Endothelial cell of hepatic sinusoid (primary cell): ENCODE data around the gene TRPM2.
"Not testable (repeated sequence)": the region's sequence is repeated elsewhere in the genome, so short reads cannot be mapped to it uniquely, and the experiment has no call there.

Experiments
- in situ Hi-C: cut with HindIII; loops from 2 replicates; pipeline ENCODE4 v1.10.0; 2017; ENCODE audit warnings: low sequenced_read_pairs

TRPM2 gene

GRCh38 chr21:44351535-44352252 is 1.7 kb upstream of the TRPM2 start:
- in situ Hi-C loops = no loop called here

- in situ Hi-C loops = no loop called here
These were observed 1.1 kb upstream of the TRPM2 start for GRCh38 chr21:44352253-44352860.

- in situ Hi-C loops = no loop called here
These were observed 582 bp downstream of the TRPM2 start for GRCh38 chr21:44354001-44354405.

- in situ Hi-C loops = no loop called here
These were observed 1.7 kb downstream of the TRPM2 start for GRCh38 chr21:44354775-44355771.

- in situ Hi-C loops = no loop called here
These were observed 2.7 kb downstream of the TRPM2 start for GRCh38 chr21:44356160-44356559.

- in situ Hi-C loops = no loop called here
These were observed 3.2 kb downstream of the TRPM2 start for GRCh38 chr21:44356636-44357035.

- in situ Hi-C loops = no loop called here
These were observed 3.8 kb downstream of the TRPM2 start for GRCh38 chr21:44357064-44357837.

GRCh38 chr21:44359396-44359795 is 6.0 kb downstream of the TRPM2 start:
- in situ Hi-C loops = no loop called here

- in situ Hi-C loops = no loop called here
These were observed 6.7 kb downstream of the TRPM2 start for GRCh38 chr21:44360159-44360558.

GRCh38 chr21:44361903-44362302 is 8.5 kb downstream of the TRPM2 start:
- in situ Hi-C loops = not testable (repeated sequence)

- in situ Hi-C loops = no loop called here
These were observed 9.9 kb downstream of the TRPM2 start for GRCh38 chr21:44363278-44363677.

- in situ Hi-C loops = no loop called here
These were observed 11.0 kb downstream of the TRPM2 start for GRCh38 chr21:44364151-44365053.

GRCh38 chr21:44365251-44365966 is 12.0 kb downstream of the TRPM2 start:
- in situ Hi-C loops = no loop called here

GRCh38 chr21:44365967-44366585 is 12.7 kb downstream of the TRPM2 start:
- in situ Hi-C loops = no loop called here

GRCh38 chr21:44366586-44367211 is 13.3 kb downstream of the TRPM2 start:
- in situ Hi-C loops = no loop called here

GRCh38 chr21:44368711-44369446 is 15.5 kb downstream of the TRPM2 start:
- in situ Hi-C loops = no loop called here

GRCh38 chr21:44370027-44370735 is 16.8 kb downstream of the TRPM2 start:
- in situ Hi-C loops = no loop called here
